ENCODE results near the gene RDX.

The RDX gene

GRCh38 chr11:110327508-110327907, 31.1 kb upstream of the RDX start:
- H3K36me3 ChIP-seq (ENCODE audit: control insufficient read depth, insufficient read depth, low read length): no peaks in the 10 kb centered on the region
- peak overlapping the region; percentile 51 for H3K4me3 ChIP-seq (replicated peaks; ENCODE audit: low read depth, low read length)
- no peak for TF ChIP-seq CTCF (IDR thresholded peaks at IDR 0.05; ENCODE audit: insufficient read depth, low read length, poor library complexity, severe bottlenecking)
- no peak for DNase-seq (ENCODE audit: extremely low read depth, insufficient read length)
- H3K27me3 ChIP-seq (replicated peaks; ENCODE audit: control insufficient read depth, insufficient read depth, low read length): no peaks in the 10 kb centered on the region

GRCh38 chr11:110323786-110324185, 27.4 kb upstream of the RDX start:
- H3K36me3 ChIP-seq (ENCODE audit: control insufficient read depth, insufficient read depth, low read length): no peaks in the 10 kb centered on the region
- TF ChIP-seq CTCF (IDR thresholded peaks at IDR 0.05; ENCODE audit: insufficient read depth, low read length, poor library complexity, severe bottlenecking): no peak
- H3K27me3 ChIP-seq (replicated peaks; ENCODE audit: control insufficient read depth, insufficient read depth, low read length): no peaks in the 10 kb centered on the region
- no peak for DNase-seq (ENCODE audit: extremely low read depth, insufficient read length)
- H3K4me3 ChIP-seq (replicated peaks; ENCODE audit: low read depth, low read length): no peak overlapping the region

GRCh38 chr11:110319501-110319900, 23.1 kb upstream of the RDX start:
- Histone ChIP-seq H3K36me3 (ENCODE audit: control insufficient read depth, insufficient read depth, low read length) (no peaks in the 10 kb centered on the region), H3K27me3 (replicated peaks; ENCODE audit: control insufficient read depth, insufficient read depth, low read length) (no peaks in the 10 kb centered on the region), H3K4me3 (replicated peaks; ENCODE audit: low read depth, low read length) (no peak overlapping the region)
- DNase-seq (ENCODE audit: extremely low read depth, insufficient read length): no peak
- no peak for TF ChIP-seq CTCF (IDR thresholded peaks at IDR 0.05; ENCODE audit: insufficient read depth, low read length, poor library complexity, severe bottlenecking)

GRCh38 chr11:110318638-110319404, 22.4 kb upstream of the RDX start:
- no peaks in the 10 kb centered on the region for H3K36me3 ChIP-seq (ENCODE audit: control insufficient read depth, insufficient read depth, low read length)
- DNase-seq (ENCODE audit: extremely low read depth, insufficient read length): no peak
- H3K4me3 ChIP-seq (replicated peaks; ENCODE audit: low read depth, low read length): no peak overlapping the region
- no peak for TF ChIP-seq CTCF (IDR thresholded peaks at IDR 0.05; ENCODE audit: insufficient read depth, low read length, poor library complexity, severe bottlenecking)
- no peaks in the 10 kb centered on the region for H3K27me3 ChIP-seq (replicated peaks; ENCODE audit: control insufficient read depth, insufficient read depth, low read length)

GRCh38 chr11:110317516-110317932, 21.1 kb upstream of the RDX start:
- Histone ChIP-seq H3K36me3 (ENCODE audit: control insufficient read depth, insufficient read depth, low read length) (no peaks in the 10 kb centered on the region), H3K4me3 (replicated peaks; ENCODE audit: low read depth, low read length) (no peak overlapping the region), H3K27me3 (replicated peaks; ENCODE audit: control insufficient read depth, insufficient read depth, low read length) (no peaks in the 10 kb centered on the region)
- no peak for TF ChIP-seq CTCF (IDR thresholded peaks at IDR 0.05; ENCODE audit: insufficient read depth, low read length, poor library complexity, severe bottlenecking)
- DNase-seq (ENCODE audit: extremely low read depth, insufficient read length): no peak
